Measurements from ENCODE around the gene TSHZ2.

DNA sequence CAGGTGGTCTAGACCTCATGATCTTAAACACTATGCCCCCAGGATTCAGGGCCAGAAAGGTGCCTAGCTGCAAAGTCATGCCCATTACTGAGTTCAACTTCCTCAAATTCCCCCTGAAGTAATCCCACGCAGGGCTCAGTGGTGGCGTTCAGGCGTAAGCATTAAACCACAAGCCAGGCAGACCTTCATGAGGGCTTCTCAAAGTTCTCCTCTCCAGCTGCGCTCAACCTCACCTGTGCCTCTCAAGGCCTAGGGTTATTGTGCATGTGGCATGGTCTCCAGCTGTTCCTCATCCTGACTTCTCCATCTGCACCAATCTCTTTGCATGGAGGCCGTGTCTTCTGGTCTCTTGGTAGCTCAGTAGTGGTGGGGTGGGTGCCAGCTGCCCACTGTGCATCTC is 113.6 kb downstream of the TSHZ2 start:
- TF ChIP-seq CTCF (IDR thresholded peaks at IDR 0.05 in 4 of 5, conservative IDR thresholded peaks at IDR 0.05 in 1 of 5) (no peak), POLR2A (IDR thresholded peaks at IDR 0.05) (no peak)
